ENCODE measurements around the gene ADAMTS10.

DNA sequence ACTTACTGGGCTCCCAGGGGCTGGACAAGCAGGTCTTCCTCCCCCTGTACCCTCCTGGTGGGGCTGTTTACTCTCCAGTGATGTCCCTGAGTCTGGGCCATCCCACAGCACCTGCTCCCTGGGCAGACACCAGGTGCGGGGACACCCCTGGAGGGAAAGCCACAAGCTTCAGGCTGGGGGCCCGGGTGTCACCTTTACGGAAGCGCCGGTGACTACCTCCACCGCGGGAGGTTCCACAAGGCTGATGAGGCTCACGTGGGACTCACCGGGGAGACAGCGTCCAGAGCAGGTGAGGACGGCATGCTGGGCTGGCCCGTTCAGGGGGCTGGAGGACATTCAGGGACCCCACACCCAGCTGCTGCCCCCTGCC lies 44.8 kb upstream of the ADAMTS10 start:
- TF ChIP-seq EZH2 (IDR thresholded peaks at IDR 0.05; ENCODE audit: low read length, unreplicated experiment) (no peak), EZH2phosphoT487 (IDR thresholded peaks at IDR 0.05; ENCODE audit: borderline replicate concordance, low read length) (no peak)
- TF ChIP-seq, protein P1, sequence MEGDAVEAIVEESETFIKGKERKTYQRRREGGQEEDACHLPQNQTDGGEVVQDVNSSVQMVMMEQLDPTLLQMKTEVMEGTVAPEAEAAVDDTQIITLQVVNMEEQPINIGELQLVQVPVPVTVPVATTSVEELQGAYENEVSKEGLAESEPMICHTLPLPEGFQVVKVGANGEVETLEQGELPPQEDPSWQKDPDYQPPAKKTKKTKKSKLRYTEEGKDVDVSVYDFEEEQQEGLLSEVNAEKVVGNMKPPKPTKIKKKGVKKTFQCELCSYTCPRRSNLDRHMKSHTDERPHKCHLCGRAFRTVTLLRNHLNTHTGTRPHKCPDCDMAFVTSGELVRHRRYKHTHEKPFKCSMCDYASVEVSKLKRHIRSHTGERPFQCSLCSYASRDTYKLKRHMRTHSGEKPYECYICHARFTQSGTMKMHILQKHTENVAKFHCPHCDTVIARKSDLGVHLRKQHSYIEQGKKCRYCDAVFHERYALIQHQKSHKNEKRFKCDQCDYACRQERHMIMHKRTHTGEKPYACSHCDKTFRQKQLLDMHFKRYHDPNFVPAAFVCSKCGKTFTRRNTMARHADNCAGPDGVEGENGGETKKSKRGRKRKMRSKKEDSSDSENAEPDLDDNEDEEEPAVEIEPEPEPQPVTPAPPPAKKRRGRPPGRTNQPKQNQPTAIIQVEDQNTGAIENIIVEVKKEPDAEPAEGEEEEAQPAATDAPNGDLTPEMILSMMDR (conservative IDR thresholded peaks at IDR 0.05; ENCODE audit: low read depth, low read length), result no peak
